Measurements from ENCODE around the gene SLC39A6.

Gene SLC39A6

DNA sequence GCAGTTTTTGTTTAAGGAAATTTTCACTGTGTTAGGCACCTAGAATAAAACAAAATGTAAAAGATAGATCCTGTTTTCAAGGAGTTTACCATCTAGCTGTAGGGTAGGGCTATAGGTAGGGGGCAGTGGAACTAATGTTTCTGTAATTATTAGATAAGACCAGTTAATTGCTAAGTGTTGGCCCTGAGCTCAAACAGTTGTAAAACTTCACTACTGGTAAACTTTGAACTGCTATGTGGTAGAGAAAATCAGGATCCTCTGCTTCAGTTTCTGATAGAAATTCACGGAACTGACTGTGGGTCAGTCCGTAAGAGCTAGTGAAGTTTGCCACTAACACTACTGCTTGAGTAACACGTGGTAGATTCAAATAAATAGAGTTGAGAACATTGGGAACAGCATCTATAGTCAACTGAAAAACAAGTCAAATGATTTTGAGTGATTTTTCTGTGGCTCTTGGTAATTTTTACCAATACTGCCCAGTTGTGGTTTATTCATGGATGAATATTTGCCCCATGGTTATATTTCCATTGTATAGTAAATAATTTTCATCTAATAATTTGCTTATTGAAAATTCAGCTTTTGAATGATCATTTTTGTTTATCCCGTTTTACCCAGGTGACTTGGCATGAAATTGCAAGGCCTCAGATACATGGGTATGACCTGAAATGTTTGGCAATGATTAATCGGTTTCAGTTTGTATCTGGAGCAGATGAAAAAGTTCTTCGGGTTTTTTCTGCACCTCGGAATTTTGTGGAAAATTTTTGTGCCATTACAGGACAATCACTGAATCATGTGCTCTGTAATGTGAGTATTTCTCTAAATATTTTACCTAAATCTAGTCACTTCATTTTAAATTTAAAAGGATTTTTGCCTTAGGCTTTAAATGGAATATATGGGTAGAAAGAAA lies 27.0 kb upstream of the SLC39A6 start:
- DNase-seq (ENCODE audit: low read depth in 1 of 2, low spot score in 1 of 2) = no peak
- no peak for TF ChIP-seq JUND (IDR thresholded peaks at IDR 0.05; ENCODE audit: low read depth)
- in situ Hi-C loops (cut with HindIII; ENCODE audit: low pct_unique_long_range_greater_than_20kb, low sequenced_read_pairs) = no loop called here

DNA sequence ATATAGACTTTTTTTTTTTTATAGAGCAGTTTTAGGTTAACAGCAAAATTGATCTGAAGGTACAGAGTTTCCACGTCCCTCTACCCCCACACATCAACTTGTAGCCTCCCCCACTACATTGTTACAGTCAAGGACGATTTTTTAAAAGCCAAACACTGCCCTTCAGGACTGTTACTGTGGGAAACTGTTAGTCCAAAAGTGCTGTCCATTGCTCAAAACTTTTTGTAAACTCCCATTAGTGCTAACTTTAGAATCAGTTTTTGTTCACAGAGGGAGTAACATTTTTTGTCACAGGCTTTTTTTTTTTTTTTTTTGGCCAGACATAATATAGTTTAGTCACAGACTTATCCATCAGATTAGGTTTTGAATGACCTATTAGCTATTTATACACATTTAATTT lies 24.6 kb upstream of the SLC39A6 start:
- in situ Hi-C loops (cut with HindIII; ENCODE audit: low pct_unique_long_range_greater_than_20kb, low sequenced_read_pairs) = no loop called here
- TF ChIP-seq JUND (IDR thresholded peaks at IDR 0.05; ENCODE audit: low read depth) = no peak
- DNase-seq (ENCODE audit: low read depth in 1 of 2, low spot score in 1 of 2) = no peak

DNA sequence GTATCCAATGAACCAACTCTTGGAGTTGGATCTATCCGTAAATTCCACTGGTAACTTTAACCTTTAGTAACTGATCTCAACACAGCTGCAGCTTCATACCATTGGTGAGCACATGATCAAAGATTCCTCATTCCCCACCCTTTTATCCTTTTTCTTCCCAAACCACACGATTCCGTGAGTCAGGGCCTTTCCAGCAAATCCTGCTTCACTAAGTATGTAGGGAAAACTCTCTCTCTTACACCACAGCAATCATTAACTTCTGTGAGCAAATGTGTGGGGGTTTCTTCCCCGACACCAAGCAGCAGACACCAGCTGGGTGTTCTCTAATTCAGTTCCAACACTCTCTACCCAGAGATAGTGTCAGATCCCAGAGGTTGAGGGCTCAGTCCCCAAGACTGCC lies 24.1 kb upstream of the SLC39A6 start:
- no peak for TF ChIP-seq JUND (IDR thresholded peaks at IDR 0.05; ENCODE audit: low read depth)
- no peak for DNase-seq (ENCODE audit: low read depth in 1 of 2, low spot score in 1 of 2)
- in situ Hi-C loops (cut with HindIII; ENCODE audit: low pct_unique_long_range_greater_than_20kb, low sequenced_read_pairs) = no loop called here

DNA sequence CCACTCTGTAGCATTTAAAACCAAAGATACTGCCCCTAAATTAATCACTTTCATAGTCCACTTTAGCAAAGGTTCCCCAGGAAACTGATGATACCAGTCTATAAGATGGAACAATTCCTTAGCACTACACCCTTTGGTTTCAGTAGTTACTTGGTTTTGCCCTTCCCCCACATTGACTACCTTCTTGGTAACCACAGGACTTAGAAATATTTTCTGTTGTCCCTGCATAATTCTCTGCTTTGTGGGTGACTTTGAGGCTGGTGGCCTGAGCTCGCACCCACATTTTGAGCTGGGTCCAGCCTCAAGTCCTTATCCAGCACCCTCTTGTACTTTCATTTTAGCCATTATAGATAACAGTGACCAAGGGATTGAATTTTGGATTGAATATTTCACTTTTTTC lies 23.6 kb upstream of the SLC39A6 start:
- TF ChIP-seq JUND (IDR thresholded peaks at IDR 0.05; ENCODE audit: low read depth) = no peak
- DNase-seq (ENCODE audit: low read depth in 1 of 2, low spot score in 1 of 2) = no peak
- in situ Hi-C loops (cut with HindIII; ENCODE audit: low pct_unique_long_range_greater_than_20kb, low sequenced_read_pairs) = no loop called here

DNA sequence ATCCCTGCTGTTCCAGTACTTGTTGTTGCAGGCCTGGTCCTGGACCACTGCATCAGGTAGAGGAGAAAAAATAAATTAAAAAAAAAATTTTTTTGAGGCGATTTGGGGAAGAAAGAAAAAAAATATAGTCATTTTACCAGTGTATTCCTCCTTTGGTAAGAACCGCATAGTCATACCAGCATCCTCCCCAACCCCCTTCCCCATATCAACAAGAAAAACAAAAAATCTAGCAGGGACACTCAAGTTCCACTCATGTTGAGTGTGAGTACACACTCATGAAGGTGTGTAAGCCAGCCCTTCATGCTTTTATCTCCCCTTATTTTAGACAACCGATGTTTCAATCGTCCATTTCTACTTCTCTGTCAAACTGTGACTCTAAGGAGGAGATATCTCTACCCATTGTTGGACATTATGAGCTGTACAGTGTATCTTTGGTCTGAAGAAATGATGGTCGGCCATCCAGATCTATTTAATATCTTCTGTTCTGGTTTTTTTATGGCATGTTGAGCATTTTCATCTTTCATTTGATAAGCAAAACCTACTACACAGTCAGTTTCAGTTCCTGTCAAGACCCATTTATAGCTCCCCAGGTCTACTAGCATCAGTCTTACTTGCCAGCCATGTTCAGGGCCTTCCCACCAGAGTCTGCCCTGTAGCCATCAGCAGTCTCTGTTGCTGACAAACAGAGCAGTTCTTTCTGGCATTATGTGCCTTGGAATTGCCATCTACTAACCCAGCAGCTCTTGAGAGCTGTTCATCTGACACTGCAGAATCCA lies 20.6 kb upstream of the SLC39A6 start:
- in situ Hi-C loops (cut with HindIII; ENCODE audit: low pct_unique_long_range_greater_than_20kb, low sequenced_read_pairs) = no loop called here
- no peak for DNase-seq (ENCODE audit: low read depth in 1 of 2, low spot score in 1 of 2)
- TF ChIP-seq JUND (IDR thresholded peaks at IDR 0.05; ENCODE audit: low read depth) = no peak

DNA sequence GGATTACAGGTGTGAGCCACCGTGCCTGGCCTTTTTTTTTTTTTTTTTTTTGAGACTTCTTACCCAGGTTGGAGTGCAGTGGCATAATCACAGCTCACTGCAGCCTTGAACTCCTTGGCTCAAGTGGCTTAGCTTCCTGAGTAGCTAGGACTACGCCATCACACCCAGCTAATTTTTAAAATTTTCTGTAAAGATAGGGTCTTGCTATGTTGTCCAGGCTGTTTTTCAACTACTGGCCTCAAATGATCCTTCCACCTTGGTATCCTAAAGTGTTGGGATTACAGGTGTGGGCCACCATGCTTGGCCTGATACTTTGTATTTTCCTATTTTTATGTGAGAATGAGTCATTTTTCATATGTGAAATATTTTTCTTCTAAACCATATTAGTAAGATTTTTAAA lies 14.3 kb upstream of the SLC39A6 start:
- TF ChIP-seq JUND (IDR thresholded peaks at IDR 0.05; ENCODE audit: low read depth) = no peak
- in situ Hi-C loops (cut with HindIII; ENCODE audit: low pct_unique_long_range_greater_than_20kb, low sequenced_read_pairs) = no loop called here
- no peak for DNase-seq (ENCODE audit: low read depth in 1 of 2, low spot score in 1 of 2)

DNA sequence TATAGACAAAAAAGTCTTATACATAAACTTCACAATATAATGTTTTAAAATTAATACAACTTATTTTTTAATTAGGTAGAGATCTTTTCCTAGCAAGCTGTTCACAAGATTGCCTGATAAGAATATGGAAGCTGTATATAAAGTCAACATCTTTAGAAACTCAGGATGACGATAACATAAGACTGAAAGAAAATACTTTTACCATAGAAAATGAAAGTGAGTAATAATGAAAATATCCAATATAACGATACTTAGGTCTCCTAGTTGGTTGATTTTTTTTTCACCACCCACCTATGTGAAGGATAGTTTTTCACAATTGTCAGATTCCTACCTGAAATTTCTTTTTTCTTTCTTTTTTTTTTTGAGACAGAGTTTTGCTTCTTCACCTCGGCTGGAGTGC lies 13.6 kb upstream of the SLC39A6 start:
- no peak for DNase-seq (ENCODE audit: low read depth in 1 of 2, low spot score in 1 of 2)
- in situ Hi-C loops (cut with HindIII; ENCODE audit: low pct_unique_long_range_greater_than_20kb, low sequenced_read_pairs) = no loop called here
- no peak for TF ChIP-seq JUND (IDR thresholded peaks at IDR 0.05; ENCODE audit: low read depth)

DNA sequence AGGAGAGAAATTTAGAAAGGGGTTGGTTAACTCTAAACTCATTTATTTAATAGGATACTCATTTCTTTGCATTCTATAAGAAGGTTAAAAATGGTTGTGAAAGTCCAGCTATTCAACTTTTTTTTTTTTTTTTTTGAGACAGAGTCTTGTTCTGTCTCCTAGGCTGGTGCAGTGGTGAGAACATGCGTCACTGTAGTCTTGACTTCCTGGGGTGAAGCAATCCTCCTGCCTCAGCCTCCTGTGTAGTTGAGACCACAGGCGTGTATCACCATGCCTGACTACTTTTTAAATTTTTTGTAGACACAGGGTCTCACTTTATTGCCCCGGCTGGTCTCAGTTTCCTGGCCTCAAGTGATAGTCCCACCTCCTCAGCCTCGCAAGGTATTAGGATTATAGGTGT lies 12.4 kb upstream of the SLC39A6 start:
- TF ChIP-seq JUND (IDR thresholded peaks at IDR 0.05; ENCODE audit: low read depth) = no peak
- in situ Hi-C loops (cut with HindIII; ENCODE audit: low pct_unique_long_range_greater_than_20kb, low sequenced_read_pairs) = no loop called here
- no peak for DNase-seq (ENCODE audit: low read depth in 1 of 2, low spot score in 1 of 2)

DNA sequence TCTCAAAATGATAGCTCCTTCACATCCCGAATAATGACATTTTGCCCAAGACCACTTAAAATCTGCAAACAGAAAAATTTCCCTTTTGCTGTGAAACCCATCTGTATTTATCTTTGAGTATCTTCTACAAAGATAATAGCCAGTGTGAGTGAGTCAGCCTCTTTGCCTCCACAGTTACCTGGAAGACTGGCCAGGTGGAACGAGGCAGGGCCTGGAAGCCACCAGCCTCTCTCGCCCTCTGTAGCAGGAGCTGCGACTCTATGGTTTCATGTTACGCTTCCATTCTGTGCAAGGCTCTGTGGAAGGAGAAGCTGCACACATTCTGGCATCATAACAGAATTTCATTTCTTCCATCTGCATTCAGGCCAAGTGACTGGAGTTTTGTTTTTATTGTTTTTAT lies 10.1 kb upstream of the SLC39A6 start:
- no peak for DNase-seq (ENCODE audit: low read depth in 1 of 2, low spot score in 1 of 2)
- in situ Hi-C loops (cut with HindIII; ENCODE audit: low pct_unique_long_range_greater_than_20kb, low sequenced_read_pairs) = no loop called here
- TF ChIP-seq JUND (IDR thresholded peaks at IDR 0.05; ENCODE audit: low read depth) = no peak

DNA sequence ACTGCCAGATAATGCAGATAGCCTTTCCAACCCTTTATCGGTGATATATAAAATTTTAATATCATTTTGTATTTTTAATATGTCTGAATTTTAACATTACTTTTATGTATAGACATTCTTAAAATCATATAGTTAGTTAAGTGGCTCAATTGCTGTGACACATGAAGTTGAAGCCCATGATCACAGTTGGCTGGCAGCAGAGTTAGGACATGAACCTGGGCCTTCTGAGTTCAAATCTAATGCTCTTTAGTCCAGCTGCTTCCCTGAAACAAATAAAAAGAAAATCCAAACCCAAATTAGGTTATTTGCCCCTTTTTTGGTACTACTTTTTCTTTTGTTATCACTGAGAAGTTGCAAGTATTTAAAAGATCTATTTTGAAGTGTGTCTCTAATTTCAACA lies 6.1 kb upstream of the SLC39A6 start:
- DNase-seq (ENCODE audit: low read depth in 1 of 2, low spot score in 1 of 2) = no peak
- no peak for TF ChIP-seq JUND (IDR thresholded peaks at IDR 0.05; ENCODE audit: low read depth)
- in situ Hi-C loops (cut with HindIII; ENCODE audit: low pct_unique_long_range_greater_than_20kb, low sequenced_read_pairs) = no loop called here

DNA sequence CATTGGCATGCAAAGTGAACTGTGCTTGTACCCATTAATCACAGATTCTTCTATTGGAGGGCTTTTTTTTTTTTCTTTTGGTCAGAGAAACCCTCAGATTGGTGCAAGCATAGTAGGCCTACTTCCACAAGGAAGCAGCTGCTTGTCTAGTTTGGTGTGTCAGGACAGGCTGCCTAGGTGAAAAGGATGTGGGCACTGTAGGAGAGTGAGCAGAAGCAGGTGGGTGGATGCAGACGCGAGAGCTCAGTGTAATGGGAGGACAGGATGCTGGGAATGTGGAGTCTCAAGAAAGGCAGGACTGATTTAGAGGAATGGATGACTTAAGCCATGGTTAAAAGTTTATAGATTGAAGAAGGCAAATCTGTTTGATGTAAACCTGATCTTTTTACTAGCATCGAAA lies 3.6 kb upstream of the SLC39A6 start:
- in situ Hi-C loops (cut with HindIII; ENCODE audit: low pct_unique_long_range_greater_than_20kb, low sequenced_read_pairs) = no loop called here
- no peak for DNase-seq (ENCODE audit: low read depth in 1 of 2, low spot score in 1 of 2)
- no peak for TF ChIP-seq JUND (IDR thresholded peaks at IDR 0.05; ENCODE audit: low read depth)

DNA sequence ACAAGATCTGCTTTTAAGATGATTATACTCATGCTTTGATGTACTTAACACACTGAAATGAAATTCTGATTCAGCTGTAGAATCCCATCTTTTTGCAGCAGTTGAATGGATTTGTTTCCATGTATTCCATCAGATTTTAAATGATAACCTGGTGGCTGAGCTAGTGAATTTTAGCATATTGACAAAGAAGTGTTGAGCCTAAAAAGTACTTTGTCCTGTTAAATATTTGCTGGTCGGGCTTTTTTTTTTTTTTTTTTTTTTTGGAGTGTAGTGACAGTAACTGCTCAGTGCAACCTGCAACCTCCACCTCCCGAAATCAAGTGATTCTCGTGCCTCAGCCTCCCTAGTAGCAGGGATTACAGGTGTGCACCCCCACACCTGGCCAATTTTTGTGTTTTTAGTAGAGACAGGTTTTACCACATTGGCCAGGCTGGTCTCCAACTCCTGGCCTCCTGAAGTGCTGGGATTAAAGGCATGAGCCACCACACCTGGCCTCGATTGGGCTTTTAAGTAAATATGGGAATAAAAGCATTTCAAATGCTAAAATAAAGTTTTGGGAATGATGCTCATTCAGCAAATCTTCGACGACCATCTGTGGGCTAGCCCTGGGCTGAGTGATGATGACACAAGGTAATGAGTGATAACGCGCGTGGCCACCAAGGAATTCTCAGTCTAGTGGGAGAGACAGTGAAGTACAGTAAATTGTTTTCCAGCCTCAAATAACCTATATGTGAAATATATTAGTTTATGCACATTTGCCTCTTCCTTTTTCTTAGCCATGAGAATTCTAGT lies 2.7 kb upstream of the SLC39A6 start:
- DNase-seq (ENCODE audit: low read depth in 1 of 2, low spot score in 1 of 2) = no peak
- in situ Hi-C loops (cut with HindIII; ENCODE audit: low pct_unique_long_range_greater_than_20kb, low sequenced_read_pairs) = no loop called here
- TF ChIP-seq JUND (IDR thresholded peaks at IDR 0.05; ENCODE audit: low read depth) = no peak
